HG03196 (cell line): ENCODE results near the gene MBTD1.

ENCODE experiments used
- ATAC-seq: cut with Tn5 transposase; IDR thresholded peaks from one replicate; pipeline ENCODE4 v1.9.1; 2021; ENCODE audit not compliant: unreplicated experiment

MBTD1 gene

GRCh38 chr17:51150932-51151331, 108.9 kb downstream of the MBTD1 start:
- no peak for ATAC-seq

- ATAC-seq = no peak
Measured at GRCh38 chr17:51149163-51149562, 110.7 kb downstream of the MBTD1 start.

- no peak for ATAC-seq
Measured at GRCh38 chr17:51147650-51148049, 112.2 kb downstream of the MBTD1 start.

GRCh38 chr17:51144266-51145022, 115.4 kb downstream of the MBTD1 start:
- no peak for ATAC-seq

GRCh38 chr17:51142597-51142996, 117.3 kb downstream of the MBTD1 start:
- ATAC-seq = no peak

GRCh38 chr17:51135956-51136355, 123.9 kb downstream of the MBTD1 start:
- ATAC-seq = no peak

- no peak for ATAC-seq
Measured at GRCh38 chr17:51133365-51133764, 126.5 kb downstream of the MBTD1 start.

- ATAC-seq = peak; percentile 75
Measured at GRCh38 chr17:51132964-51133319, 126.9 kb downstream of the MBTD1 start.

GRCh38 chr17:51128076-51128475, 131.8 kb downstream of the MBTD1 start:
- no peak for ATAC-seq
